Measurements from ENCODE around the gene ATP11A.

Gene ATP11A

DNA sequence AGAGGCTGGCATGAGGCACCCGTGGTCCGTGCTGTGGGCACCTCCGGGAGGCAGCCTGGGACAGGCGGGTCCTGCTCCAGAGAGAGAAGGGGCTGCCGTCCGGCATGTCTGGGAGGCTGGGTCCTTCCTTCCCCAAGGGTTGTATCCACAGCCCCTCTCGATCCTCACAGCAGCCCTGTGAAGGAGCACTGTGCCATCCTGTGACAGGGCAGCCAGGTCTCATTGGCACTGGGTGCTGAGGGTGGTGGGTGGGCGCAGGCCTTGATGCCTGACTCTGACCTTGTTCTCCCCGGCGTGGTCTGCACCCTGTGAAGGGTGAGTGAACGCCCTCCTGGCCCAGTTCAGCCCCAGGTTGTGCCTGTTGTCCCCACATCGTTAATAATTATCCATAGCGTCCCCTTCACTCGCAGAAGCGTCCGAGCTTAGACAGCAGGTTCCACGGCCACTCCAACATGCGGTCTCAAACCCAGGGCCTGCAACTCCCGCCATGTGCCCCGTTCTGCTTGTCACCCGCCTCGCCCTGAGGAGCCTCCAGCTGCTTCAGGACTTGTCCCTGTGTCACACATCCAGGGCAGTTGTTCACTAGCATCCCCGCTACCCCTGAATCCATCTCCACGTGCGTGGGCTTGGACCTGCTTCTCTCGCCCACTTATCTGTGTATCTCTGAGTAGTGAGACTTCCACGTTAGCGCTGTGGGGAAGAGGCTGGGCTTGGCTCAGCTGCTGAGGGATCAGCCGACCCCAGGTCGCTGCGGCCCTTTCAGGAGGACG, 10.6 kb downstream of the ATP11A start:
- TF ChIP-seq, protein P1, sequence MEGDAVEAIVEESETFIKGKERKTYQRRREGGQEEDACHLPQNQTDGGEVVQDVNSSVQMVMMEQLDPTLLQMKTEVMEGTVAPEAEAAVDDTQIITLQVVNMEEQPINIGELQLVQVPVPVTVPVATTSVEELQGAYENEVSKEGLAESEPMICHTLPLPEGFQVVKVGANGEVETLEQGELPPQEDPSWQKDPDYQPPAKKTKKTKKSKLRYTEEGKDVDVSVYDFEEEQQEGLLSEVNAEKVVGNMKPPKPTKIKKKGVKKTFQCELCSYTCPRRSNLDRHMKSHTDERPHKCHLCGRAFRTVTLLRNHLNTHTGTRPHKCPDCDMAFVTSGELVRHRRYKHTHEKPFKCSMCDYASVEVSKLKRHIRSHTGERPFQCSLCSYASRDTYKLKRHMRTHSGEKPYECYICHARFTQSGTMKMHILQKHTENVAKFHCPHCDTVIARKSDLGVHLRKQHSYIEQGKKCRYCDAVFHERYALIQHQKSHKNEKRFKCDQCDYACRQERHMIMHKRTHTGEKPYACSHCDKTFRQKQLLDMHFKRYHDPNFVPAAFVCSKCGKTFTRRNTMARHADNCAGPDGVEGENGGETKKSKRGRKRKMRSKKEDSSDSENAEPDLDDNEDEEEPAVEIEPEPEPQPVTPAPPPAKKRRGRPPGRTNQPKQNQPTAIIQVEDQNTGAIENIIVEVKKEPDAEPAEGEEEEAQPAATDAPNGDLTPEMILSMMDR (conservative IDR thresholded peaks at IDR 0.05; ENCODE audit: low read depth, low read length) = no peak
- no peak for DNase-seq (ENCODE audit: low read depth)
- H3K4me3 ChIP-seq (ENCODE audit: low read length) = no peak overlapping the region

- no peak for DNase-seq (ENCODE audit: low read depth)
- TF ChIP-seq, protein P1 (conservative IDR thresholded peaks at IDR 0.05; ENCODE audit: low read depth, low read length) = no peak
- H3K4me3 ChIP-seq (ENCODE audit: low read length) = no peak overlapping the region
These were observed 12.6 kb downstream of the ATP11A start for GRCh38 chr13:112702341-112702985.

GRCh38 chr13:112702986-112703379, 13.1 kb downstream of the ATP11A start:
- H3K4me3 ChIP-seq (ENCODE audit: low read length) = no peak overlapping the region
- TF ChIP-seq, protein P1 (conservative IDR thresholded peaks at IDR 0.05; ENCODE audit: low read depth, low read length) = no peak
- DNase-seq (ENCODE audit: low read depth) = no peak

- H3K4me3 ChIP-seq (ENCODE audit: low read length) = no peak overlapping the region
- TF ChIP-seq, protein P1 (conservative IDR thresholded peaks at IDR 0.05; ENCODE audit: low read depth, low read length) = no peak
- no peak for DNase-seq (ENCODE audit: low read depth)
These were observed 13.8 kb downstream of the ATP11A start for GRCh38 chr13:112703449-112704284.

DNA sequence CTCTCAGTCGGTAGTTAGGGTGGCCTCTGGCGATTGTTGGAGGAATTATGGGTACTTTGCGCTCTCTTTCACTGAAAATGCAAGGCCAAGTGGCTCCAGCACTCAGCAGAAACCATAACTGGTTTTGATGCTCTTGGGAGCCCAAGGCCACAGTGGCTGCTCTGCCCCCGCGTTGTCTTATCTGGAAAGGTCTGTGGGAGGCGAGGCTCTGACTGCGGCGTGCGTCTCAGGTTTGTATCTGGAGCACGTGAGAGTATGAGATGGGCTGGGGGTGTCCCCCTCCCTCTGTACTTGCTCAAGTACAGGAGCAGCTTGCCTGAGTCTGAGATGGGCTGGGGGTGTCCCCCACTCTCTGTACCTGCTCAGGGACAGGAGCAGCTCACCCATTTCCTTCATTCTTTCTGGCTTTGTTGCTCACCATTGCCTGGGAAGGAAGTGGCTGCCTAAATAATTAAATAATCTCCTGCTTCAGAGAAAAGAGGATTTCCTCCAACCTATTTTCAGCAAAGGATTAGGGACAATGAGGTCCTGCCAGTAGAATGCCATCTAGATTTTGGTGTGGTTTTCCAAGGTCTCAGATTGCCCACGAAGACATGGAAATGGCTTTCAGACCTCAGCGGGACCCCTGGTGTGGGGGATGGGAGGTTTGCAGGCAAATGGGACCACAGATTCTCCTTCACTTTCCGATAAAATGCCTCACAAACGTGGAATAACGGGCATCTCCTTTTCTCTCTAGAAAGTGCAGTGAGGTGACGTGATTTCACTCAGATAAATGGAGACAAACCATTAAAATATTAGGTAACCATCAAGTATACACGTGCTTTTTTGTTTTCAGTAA, 14.7 kb downstream of the ATP11A start:
- no peak overlapping the region for H3K4me3 ChIP-seq (ENCODE audit: low read length)
- TF ChIP-seq, protein P1 (conservative IDR thresholded peaks at IDR 0.05; ENCODE audit: low read depth, low read length) = no peak
- no peak for DNase-seq (ENCODE audit: low read depth)

DNA sequence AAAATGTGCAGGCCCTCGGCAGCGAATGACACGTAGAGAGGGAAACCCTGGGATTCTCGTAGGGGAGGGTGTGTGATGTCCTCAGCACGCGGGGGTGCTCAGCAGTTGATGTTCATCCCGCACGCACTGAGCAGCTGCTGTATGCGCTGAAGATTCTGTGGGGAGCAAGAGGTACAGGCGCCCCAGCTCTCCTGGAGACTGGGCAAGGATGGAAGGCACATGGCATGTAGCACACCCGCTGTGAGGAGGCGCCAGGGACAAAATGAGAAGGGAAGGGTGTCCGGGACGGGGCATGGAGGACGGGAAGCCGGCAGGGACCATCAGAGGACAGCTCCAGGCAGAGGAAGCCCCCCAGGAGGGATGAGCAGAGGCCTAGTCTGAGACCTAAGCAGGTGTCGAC, 15.4 kb downstream of the ATP11A start:
- no peak overlapping the region for H3K4me3 ChIP-seq (ENCODE audit: low read length)
- TF ChIP-seq, protein P1 (conservative IDR thresholded peaks at IDR 0.05; ENCODE audit: low read depth, low read length) = no peak
- no peak for DNase-seq (ENCODE audit: low read depth)

Data from retinal pigment epithelial cell (primary cell).